Muscle of arm (tissue), 14 donors: ENCODE results near the gene BRK1. TPM values are rescaled to one million over a fixed set of nuclear protein-coding genes. Genes with fewer than 3 reads are reported as not detected.
"Not testable (repeated sequence)": the region's sequence is repeated elsewhere in the genome, so short reads cannot be mapped to it uniquely, and the experiment has no call there.

ENCODE experiments used
- DNase-seq: peaks from one replicate; pipeline ENCODE4 v3.0.0-alpha.2; 2013
- long read RNA-seq, 11 donors: transcript quantifications; one replicate each; lab custom pipeline, GENCODE V29; 2026
- polyA plus RNA-seq, 12 donors: library from polyadenylated mRNA; unstranded; fragments of 120-200 nt; gene quantifications; one replicate each; pipeline ENCODE4 v1.2.1, GENCODE V29; 2013; ENCODE audit not compliant: insufficient read length in 12 of 12

BRK1 gene
- 100 to 1,000 TPM in 11 of 12 donors, not detected in 1; 106 to 195 (median 145) TPM for polyA plus RNA-seq
- long read RNA-seq, donor 1, transcript BRK1-201 (3 exons, 1,233 nt), result major isoform, 124 of 131 reads
- long read RNA-seq, donor 1, partial matches to known transcripts, result 0 of 131 reads
- long read RNA-seq, donor 1, other reads (novel, unspliced or antisense), result 7 of 131 reads
- long read RNA-seq, donor 2, transcript BRK1-201 (3 exons, 1,233 nt), result major isoform, 160 of 169 reads
- long read RNA-seq, donor 2, partial matches to known transcripts, result 0 of 169 reads
- long read RNA-seq, donor 2, other reads (novel, unspliced or antisense), result 9 of 169 reads
- long read RNA-seq, donor 3, transcript BRK1-201 (3 exons, 1,233 nt), result major isoform, 53 of 58 reads
- long read RNA-seq, donor 3, partial matches to known transcripts, result 0 of 58 reads
- long read RNA-seq, donor 3, other reads (novel, unspliced or antisense), result 5 of 58 reads
- long read RNA-seq, donor 4, transcript BRK1-201 (3 exons, 1,233 nt), result major isoform, 56 of 56 reads
- long read RNA-seq, donor 4, partial matches to known transcripts, result 0 of 56 reads
- long read RNA-seq, donor 4, other reads (novel, unspliced or antisense), result 0 of 56 reads
- long read RNA-seq, donor 5, transcript BRK1-201 (3 exons, 1,233 nt), result major isoform, 168 of 173 reads
- long read RNA-seq, donor 5, partial matches to known transcripts, result 5 of 173 reads
- long read RNA-seq, donor 5, other reads (novel, unspliced or antisense), result 0 of 173 reads
- long read RNA-seq, donor 6, transcript BRK1-201 (3 exons, 1,233 nt), result major isoform, 98 of 98 reads
- long read RNA-seq, donor 6, partial matches to known transcripts, result 0 of 98 reads
- long read RNA-seq, donor 6, other reads (novel, unspliced or antisense), result 0 of 98 reads
- long read RNA-seq, donor 7, transcript BRK1-201 (3 exons, 1,233 nt), result major isoform, 65 of 85 reads
- long read RNA-seq, donor 7, partial matches to known transcripts, result 14 of 85 reads
- long read RNA-seq, donor 7, other reads (novel, unspliced or antisense), result 6 of 85 reads
- long read RNA-seq, donor 8, transcript BRK1-201 (3 exons, 1,233 nt), result major isoform, 110 of 116 reads
- long read RNA-seq, donor 8, partial matches to known transcripts, result 0 of 116 reads
- long read RNA-seq, donor 8, other reads (novel, unspliced or antisense), result 6 of 116 reads
- long read RNA-seq, donor 9, transcript BRK1-201 (3 exons, 1,233 nt), result major isoform, 85 of 85 reads
- long read RNA-seq, donor 9, partial matches to known transcripts, result 0 of 85 reads
- long read RNA-seq, donor 9, other reads (novel, unspliced or antisense), result 0 of 85 reads
- long read RNA-seq, donor 10, transcript BRK1-201 (3 exons, 1,233 nt), result major isoform, 125 of 138 reads
- long read RNA-seq, donor 10, partial matches to known transcripts, result 8 of 138 reads
- long read RNA-seq, donor 10, other reads (novel, unspliced or antisense), result 5 of 138 reads
- long read RNA-seq, donor 11, transcript BRK1-201 (3 exons, 1,233 nt), result major isoform, 112 of 119 reads
- long read RNA-seq, donor 11, partial matches to known transcripts, result 0 of 119 reads
- long read RNA-seq, donor 11, other reads (novel, unspliced or antisense), result 7 of 119 reads

DNA sequence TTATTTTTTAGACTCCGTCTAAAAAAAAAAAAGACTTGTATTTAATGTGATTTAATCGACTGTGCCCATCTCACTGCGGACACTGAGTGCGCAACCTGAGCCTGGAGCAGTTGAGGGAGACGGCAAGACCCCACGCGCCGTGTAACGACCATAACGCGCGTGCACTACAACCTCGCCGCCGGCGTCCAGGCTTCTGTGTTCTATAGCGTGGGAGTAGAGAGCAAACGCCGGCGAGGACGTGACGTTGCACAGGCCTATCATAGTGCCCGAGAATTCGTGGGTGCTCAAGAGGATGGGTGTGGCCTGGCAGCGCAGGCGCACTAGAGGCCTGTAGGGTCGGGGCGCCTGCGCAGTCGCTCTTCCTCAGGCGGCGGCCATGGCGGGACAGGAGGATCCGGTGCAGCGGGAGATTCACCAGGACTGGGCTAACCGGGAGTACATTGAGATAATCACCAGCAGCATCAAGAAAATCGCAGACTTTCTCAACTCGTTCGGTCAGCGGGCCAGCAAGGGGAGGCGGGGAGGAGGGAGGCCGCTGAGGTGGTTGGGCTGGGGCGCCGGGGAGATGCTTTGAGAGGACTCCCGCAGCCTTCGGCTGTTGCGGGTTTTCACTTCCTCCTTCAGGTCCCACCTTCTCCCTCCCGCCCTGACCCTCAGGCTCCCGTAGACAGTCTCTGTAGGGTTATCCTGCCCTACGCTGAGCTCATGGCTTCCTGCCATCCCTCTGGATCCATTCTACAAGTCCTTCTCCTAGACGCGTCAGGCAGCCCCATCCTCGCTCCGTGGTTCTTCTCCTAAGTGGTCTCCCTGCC, at the start of gene BRK1:
Gene BRK1, plus strand, starts transcription at position 350 of the 812 bp plus-strand sequence. Its CDS starts 27 bp downstream, at position 377.
- peak; percentile 95 for DNase-seq

DNA sequence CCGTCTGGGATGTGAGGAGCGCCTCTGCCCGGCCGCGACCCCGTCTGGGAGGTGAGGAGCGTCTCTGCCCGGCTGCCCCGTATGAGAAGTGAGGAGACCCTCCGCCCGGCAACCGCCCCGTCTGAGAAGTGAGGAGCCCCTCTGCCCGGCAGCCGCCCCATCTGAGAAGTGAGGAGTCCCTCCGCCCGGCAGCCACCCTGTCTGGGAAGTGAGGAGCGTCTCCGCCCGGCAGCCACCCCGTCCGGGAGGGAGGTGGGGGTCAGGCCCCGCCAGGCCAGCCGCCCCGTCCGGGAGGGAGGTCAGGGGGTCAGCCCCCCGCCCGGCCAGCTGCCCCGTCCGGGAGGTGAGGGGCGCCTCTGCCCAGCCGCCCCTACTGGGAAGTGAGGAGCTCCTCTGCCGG, 45.4 kb upstream of the BRK1 start:
- not testable (repeated sequence) for DNase-seq

GRCh38 chr3:10074666-10075065, 40.8 kb upstream of the BRK1 start:
- no peak for DNase-seq

DNA sequence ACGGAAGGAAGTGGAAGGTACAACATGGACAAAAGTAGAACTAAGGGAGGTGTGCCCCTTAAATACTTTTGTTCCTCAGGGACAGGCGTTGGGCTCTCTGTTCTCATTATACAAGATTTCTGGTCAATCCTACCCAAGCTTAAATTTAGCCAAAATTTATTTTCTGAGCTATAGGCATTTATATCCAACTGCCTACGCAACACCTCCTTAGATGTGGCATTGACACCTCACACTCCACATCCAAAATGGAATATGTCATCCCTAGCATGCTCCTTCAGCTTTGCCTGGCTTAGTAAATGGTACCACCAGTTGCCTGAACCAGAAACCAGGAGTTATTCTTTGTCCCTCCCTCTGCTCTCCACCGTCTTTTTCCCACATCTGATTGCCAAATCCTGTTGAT, 33.6 kb upstream of the BRK1 start:
- DNase-seq, result no peak

DNA sequence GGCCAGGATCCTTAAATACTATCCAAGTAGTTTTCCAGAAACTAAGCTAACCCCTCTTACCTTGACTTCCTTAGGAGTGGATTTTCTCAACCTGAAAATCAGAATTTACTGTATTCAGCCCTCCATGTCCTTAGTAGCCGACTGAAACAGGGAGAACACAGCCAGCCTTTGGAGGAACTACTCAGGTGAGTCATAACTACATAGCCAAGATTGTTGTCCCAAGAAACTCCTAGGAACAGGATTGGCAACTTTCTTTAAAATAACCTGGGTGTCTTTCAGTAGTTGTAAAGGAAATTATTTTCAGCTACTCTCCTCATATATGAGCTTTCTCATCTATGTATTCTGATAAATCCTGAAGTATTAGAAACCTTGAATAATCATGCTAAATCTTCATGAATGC, 29.7 kb upstream of the BRK1 start:
- no peak for DNase-seq

DNA sequence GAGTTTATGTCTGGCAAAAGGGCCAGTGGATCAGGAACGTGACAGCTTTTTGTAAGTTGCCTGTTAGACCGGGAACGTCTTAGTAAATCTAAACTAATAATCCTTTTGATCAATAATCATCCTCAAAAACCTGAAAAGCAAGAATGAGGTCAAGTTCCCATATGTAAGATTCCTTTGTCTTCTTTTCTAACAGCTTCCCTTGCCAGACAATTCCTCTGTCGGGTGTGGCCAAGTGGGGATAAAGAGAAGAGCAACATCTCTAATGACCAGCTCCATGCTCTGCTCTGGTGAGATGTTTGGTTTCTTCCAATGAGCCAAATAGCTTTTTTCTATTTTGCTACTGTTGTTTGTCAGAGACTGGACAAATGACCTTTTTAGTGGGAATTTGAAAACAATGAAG, 27.2 kb upstream of the BRK1 start:
- no peak for DNase-seq

- DNase-seq, result no peak
Measured at GRCh38 chr3:10090179-10090578, 25.3 kb upstream of the BRK1 start.

- not testable (repeated sequence) for DNase-seq
Measured at GRCh38 chr3:10090774-10091173, 24.7 kb upstream of the BRK1 start.

- not testable (repeated sequence) for DNase-seq
Measured at GRCh38 chr3:10091387-10091786, 24.1 kb upstream of the BRK1 start.

DNA sequence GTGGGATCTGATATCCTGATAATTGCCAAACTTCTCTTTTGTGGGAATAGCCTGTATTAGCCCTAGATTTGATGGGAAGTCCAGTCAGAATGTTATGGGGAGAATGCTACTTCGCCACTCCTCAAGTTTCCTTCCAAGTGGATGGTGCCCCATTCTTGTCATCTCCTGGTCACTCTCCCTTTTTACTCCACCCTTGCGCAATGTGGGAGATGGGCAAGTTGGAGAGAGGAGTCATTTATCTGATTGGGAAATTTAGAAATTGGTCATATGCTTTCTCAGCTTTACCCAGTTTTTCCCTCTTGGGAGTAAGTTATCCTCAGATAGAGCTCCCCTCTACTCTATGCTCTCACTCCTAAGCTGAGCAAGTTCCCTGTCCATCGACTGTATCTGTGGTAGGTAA, 21.8 kb upstream of the BRK1 start:
- no peak for DNase-seq

DNA sequence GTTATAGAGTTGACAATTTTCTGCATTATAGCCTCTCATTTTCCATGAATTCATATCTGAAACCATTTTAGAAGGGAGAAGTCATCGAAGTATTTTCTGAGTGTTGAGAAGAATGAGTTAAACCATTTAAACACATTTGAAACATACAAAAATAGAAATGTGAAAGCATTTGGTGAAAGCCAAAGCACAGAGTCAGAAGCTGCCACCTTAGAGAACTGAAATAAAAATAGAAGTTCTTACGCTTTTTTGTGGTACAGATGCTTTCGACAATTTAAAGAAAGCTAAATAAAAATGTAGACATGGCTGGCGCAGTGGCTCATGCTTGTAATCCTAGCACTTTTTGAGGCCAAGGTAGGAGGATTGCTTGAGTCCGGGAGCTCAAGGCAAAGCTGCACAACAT, 16.4 kb upstream of the BRK1 start:
- no peak for DNase-seq

DNA sequence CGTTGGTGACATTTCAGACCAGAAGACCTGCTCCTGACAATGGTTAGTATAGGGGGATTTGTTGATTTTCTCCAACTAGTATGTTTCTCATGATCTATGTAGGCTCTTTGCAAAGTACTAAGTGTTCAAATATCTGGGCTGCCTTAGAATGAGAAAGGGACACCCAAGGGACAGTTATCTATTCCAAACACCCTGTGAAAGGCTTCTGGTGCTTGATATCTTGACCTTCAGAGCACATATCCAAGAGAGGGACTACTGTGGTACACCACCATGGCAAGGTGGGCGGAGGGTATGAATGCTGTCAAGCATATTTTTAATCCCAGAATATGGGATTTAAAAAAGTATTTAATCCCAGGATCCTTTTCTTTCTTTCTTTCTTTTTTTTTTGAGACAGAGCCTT, 8.6 kb upstream of the BRK1 start:
- no peak for DNase-seq

DNA sequence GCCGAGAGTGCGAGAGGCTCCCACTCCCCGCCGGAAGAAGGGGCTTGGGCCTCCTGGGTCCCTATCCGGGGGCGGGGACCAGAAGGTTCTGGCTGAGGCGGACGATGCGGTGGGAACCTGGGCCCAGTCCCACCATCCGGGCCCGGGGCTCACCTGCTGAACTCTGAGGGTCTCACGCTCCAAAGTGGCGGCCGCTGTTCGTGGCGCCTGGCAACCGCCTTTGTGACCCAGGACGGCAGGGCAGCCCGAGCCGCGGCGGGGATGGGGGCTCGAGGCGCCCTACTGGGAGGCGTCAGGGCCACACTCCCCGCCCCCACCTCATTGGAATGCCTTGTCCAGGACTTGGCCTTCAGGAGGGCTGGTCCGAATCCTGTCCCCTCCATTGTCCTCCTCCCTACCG, 7.4 kb upstream of the BRK1 start, which contains the start of gene FANCD2OS:
Gene FANCD2OS, minus strand, starts transcription at position 165 of the 400 bp plus-strand sequence. CDS start 3,481 bp downstream, outside the sequence.
- no peak for DNase-seq

DNA sequence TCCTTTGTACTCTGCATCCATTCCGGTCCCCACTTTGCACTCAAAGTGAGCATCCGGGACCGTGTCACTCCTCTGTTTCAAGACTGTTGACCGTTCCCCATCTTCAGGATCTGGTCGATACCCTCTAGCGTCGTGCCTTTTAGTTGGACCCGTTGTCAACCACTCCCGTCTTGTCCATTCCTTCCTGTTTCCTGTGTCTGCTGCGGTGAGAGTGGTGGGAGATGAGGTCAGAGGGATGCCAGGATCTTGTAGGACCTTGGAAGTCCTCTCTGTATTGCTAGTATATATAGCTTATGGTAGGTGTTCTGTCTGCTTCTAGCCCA, 624 bp downstream of the BRK1 start:
- no peak for DNase-seq

- DNase-seq, result no peak
Measured at GRCh38 chr3:10116928-10117327, 1.5 kb downstream of the BRK1 start.

GRCh38 chr3:10119376-10119775, 3.9 kb downstream of the BRK1 start:
- DNase-seq, result no peak

- no peak for DNase-seq
Measured at GRCh38 chr3:10121064-10121463, 5.6 kb downstream of the BRK1 start.

DNA sequence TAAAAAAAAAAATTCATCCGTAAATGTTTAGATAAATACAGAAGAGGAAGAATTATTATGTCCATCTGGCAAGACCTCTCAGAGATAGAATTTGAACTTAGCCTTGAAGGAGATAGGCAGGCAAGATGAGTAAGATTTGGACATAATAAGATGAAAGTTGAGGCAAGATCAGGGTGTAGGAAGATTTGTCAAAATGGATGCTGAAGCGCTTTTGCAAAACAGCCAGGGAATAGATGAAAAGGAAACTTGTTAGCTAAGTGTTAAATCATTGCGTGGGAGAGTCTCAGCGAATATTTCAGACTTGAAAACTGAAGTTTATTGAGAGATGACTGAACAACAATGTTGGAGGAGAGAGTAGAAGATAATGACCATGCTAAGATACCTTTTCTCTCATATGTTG, 7.2 kb downstream of the BRK1 start:
- DNase-seq, result no peak

- DNase-seq, result not testable (repeated sequence)
Measured at GRCh38 chr3:10135872-10136271, 20.4 kb downstream of the BRK1 start.

- no peak for DNase-seq
Measured at GRCh38 chr3:10136426-10137005, 21.0 kb downstream of the BRK1 start.
